Ovary (tissue), 9 donors: ENCODE results near the gene PWWP2B. TPM values are rescaled to one million over a fixed set of nuclear protein-coding genes. Genes with fewer than 3 reads are reported as not detected.

Source experiments
- DNase-seq, 5 donors: peaks; one replicate each; pipeline ENCODE4 v3.0.0-alpha.2; 2019 to 2020
- H3K27ac ChIP-seq, 2 donors: fragments of 200-600 bp; one replicate each; pipeline versions ENCODE4 v1.5.1 to v1.8.0; 2019 to 2022
- H3K27me3 ChIP-seq: fragments of 200-600 bp; one replicate; pipeline ENCODE4 v1.8.0; 2022
- H3K36me3 ChIP-seq: fragments of 200-600 bp; sonication (generic); one replicate; pipeline ENCODE4 v1.5.1; 2019
- H3K4me1 ChIP-seq: one replicate; pipeline ENCODE4 v1.8.1; 2013; ENCODE audit warnings: mild to moderate bottlenecking, moderate library complexity; ENCODE audit not compliant: insufficient read depth
- H3K4me3 ChIP-seq: fragments of 200-600 bp; sonication (generic); one replicate; pipeline ENCODE4 v1.5.1; 2017
- H3K9me3 ChIP-seq, 2 donors: fragments of 200-600 bp in 1 of 2; sonication (generic) in 1 of 2; one replicate each; pipeline versions ENCODE4 v1.5.1 to v1.8.1; 2013 to 2019; ENCODE audit warnings: mild to moderate bottlenecking in 1 of 2, moderate library complexity in 1 of 2
- EP300 ChIP-seq: sonication (generic); formaldehyde crosslinking; IDR thresholded peaks from one replicate; pipeline ENCODE4 v1.6.1; 2017; ENCODE audit warnings: antibody characterized with exemption
- POLR2A ChIP-seq: fragments of 450-650 bp; IDR thresholded peaks from one replicate; pipeline ENCODE4 v1.6.1; 2017; ENCODE audit warnings: antibody characterized with exemption, mild to moderate bottlenecking, moderate library complexity
- WGBS, 3 donors: extraction: QIAGEN DNeasy Blood & Tissue Kit in 1 of 3; methylation state at CpG; one replicate each; pipeline versions ENCODE4 v1.1.5 to v1.1.7; 2013 to 2017; 5-methylcytosine and 5-hydroxymethylcytosine counted together
- intact Hi-C, 4 donors: fragments of 100-400 bp; cut with DNase I; formaldehyde crosslinking; loops; one replicate each; pipeline versions ENCODE4 v1.11.0 to v1.15.1; 2022 to 2023
- polyA plus RNA-seq, 2 donors: library from polyadenylated mRNA; stranded (reverse); fragments of 200-250 nt in 1 of 2; fragments of 350-450 nt in 1 of 2; fragmentation: Illumina TruSeq in 1 of 2; extraction: RNeasy Lipid Tissue Mini Kit (QIAGEN cat#74804) in 1 of 2; gene quantifications; one replicate each; pipeline ENCODE4 v1.2.3, GENCODE V29; 2013 to 2014
- total RNA-seq, 7 donors: library from RNA; depleted of rRNA in 2 of 7; stranded (reverse); fragments of >200 nt in 2 of 7; fragmentation: NEBNext Ultra II Directional in 3 of 7; extraction: Animal tissue kit (Norgen Biotek cat#: 25700) in 3 of 7; gene quantifications; one replicate each; pipeline versions ENCODE4 v1.1.0 to v1.2.4, GENCODE V29; 2016 to 2023
- TF ChIP-seq, protein P1 (sequence below), 3 donors: fragments of 450-650 bp in 2 of 3; fragments of 200-600 bp in 1 of 3; IDR thresholded peaks; one replicate each; pipeline versions ENCODE4 v1.5.1 to v1.8.0; 2016 to 2022; ENCODE audit warnings: antibody characterized with exemption in 3 of 3, mild to moderate bottlenecking in 1 of 3
- donor health status: DM: no; HTN: no; CAD: no; lungs with moderate emphysema.
- donor health status: DM: no; HTN: no; CAD: no.
- donor health status: Bipolar disorder and iron deficiency.
- donor health status: DM: yes; HTN: yes; CAD: no.
- donor health status: DM: no; HTN: no; CAD: no.
- donor health status: DM: yes; HTN: yes; CAD: no.

The PWWP2B gene
- total and polyA plus RNA-seq, 9 donors, result 1.1 to 26.0 (median 14.9) TPM

DNA sequence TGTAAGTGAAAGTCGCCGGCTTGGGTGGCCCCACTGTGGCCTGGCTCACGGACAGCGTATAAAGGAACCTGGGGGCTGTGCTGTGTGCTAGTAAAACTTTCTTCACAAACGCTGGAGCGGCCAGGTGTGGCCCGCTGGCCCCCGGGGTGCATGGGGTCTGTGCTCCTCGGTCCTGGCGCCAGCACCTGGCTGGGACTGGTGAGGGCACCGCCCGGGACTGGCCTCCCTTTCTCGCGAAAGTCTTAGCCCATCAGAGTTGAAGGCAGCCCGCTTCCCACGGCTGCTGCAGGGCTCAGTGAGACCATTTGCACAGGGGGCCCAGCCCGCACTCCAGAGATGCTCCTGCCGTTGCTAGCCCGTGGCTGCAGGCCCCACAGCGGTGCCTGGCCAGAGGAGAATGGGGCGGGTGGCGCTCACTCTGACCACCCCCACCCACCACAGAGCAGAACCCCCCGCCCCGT is 5.8 kb downstream of the PWWP2B start:
- peak in 2 of 5 donors; percentile 19 to 33 for DNase-seq
- intact Hi-C loops, result no loop called here
- no peaks in the 10 kb centered on the region for H3K27me3 ChIP-seq
- 82 to 86% (median 83%) methylated on average over 22 to 24 of the region's 24 CpGs for WGBS, 3 donors
- H3K9me3 ChIP-seq, result no peaks in the 10 kb centered on the region
- no peak overlapping the region for H3K4me3 ChIP-seq
- TF ChIP-seq EP300 (no peak), POLR2A (no peak)
- TF ChIP-seq, protein P1, sequence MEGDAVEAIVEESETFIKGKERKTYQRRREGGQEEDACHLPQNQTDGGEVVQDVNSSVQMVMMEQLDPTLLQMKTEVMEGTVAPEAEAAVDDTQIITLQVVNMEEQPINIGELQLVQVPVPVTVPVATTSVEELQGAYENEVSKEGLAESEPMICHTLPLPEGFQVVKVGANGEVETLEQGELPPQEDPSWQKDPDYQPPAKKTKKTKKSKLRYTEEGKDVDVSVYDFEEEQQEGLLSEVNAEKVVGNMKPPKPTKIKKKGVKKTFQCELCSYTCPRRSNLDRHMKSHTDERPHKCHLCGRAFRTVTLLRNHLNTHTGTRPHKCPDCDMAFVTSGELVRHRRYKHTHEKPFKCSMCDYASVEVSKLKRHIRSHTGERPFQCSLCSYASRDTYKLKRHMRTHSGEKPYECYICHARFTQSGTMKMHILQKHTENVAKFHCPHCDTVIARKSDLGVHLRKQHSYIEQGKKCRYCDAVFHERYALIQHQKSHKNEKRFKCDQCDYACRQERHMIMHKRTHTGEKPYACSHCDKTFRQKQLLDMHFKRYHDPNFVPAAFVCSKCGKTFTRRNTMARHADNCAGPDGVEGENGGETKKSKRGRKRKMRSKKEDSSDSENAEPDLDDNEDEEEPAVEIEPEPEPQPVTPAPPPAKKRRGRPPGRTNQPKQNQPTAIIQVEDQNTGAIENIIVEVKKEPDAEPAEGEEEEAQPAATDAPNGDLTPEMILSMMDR (IDR thresholded peaks at IDR 0.05), result no peak
- no peaks in the 10 kb centered on the region for H3K36me3 ChIP-seq
- peaks cover 16% of the 10 kb centered on the region for H3K4me1 ChIP-seq
- no peak overlapping the region for H3K27ac ChIP-seq

DNA sequence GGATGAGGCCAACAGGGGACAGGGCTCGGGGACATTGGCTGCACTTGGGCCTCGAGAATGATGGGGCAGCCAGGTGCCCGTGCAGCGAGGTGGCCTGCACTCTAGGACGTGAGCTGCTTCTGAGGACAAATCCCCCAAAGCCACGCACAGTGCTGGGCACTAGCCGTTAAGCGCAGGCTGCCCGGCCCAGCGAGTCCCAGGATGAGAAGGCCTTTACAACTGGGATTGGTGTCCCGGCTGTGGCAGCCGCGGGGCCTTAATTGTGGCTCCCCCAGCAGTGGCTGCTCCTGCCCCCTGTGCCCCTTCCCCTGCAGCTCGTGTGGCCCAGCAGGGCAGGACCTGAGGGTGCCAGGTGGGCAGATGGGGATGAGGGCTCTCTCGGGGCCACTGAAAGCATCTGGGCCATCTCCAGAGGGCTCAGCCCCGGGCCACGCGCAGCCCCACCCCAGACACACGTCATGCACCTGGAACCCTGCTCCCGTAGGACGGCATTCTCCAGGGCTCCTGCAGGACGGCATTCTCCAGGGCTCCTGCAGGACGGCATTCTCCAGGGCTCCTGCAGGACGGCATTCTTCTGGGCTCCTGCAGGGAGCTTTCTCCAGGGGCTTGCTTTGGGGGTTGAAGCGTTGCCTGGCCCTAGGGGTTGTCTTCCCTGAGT is 6.6 kb downstream of the PWWP2B start:
- Histone ChIP-seq H3K27ac (no peak overlapping the region), H3K9me3 (no peaks in the 10 kb centered on the region), H3K36me3 (no peaks in the 10 kb centered on the region), H3K4me3 (no peak overlapping the region), H3K4me1 (peaks cover 21% of the 10 kb centered on the region), H3K27me3 (no peaks in the 10 kb centered on the region)
- intact Hi-C loops, result no loop called here
- DNase-seq, result peak in 1 of 5 donors; percentile 32
- WGBS, 3 donors, result 89 to 91% (median 91%) methylated on average over 20 to 25 of the region's 25 CpGs
- TF ChIP-seq EP300, result no peak
- no peak for TF ChIP-seq POLR2A
- TF ChIP-seq, protein P1 (IDR thresholded peaks at IDR 0.05), result no peak

DNA sequence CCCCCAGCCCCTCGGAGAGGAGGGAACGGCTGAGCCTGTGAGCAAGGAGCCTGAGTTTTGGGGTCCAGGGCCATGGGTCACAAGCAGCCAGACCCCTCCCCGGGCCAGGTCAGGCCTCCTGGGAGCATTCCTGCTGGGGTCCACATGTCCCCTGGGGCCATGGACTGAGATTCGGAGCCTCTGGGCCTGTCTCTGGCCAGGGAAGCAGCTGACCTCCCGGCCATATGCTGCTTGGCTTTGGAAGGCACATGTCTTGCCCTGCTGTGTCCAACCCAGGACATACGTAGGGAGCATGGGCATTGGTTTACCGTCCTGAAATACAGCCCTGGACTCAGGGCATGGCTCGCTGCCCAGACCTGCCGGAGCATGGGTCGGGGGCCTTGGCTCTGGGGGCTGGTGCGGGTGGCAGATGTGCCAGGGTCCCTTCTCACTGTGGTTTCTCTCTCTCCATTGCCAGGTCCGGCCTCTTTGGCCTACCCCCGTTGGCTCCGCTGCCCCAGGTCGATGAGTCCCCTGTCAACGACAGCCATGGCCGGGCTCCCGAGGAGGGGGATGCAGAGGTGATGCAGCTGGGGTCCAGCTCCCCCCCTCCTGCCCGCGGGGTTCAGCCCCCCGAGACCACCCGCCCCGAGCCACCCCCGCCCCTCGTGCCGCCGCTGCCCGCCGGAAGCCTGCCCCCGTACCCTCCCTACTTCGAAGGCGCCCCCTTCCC is 7.3 kb downstream of the PWWP2B start:
- TF ChIP-seq EP300 (no peak), POLR2A (no peak)
- TF ChIP-seq, protein P1 (IDR thresholded peaks at IDR 0.05), result no peak
- Histone ChIP-seq H3K4me3 (no peak overlapping the region), H3K4me1 (peaks cover 23% of the 10 kb centered on the region), H3K27me3 (no peaks in the 10 kb centered on the region), H3K27ac (no peak overlapping the region), H3K36me3 (no peaks in the 10 kb centered on the region), H3K9me3 (no peaks in the 10 kb centered on the region)
- 86 to 97% (median 92%) methylated on average over 25 to 32 of the region's 32 CpGs for WGBS, 3 donors
- DNase-seq, result peak in 1 of 5 donors; percentile 39
- intact Hi-C loops, result no loop called here

DNA sequence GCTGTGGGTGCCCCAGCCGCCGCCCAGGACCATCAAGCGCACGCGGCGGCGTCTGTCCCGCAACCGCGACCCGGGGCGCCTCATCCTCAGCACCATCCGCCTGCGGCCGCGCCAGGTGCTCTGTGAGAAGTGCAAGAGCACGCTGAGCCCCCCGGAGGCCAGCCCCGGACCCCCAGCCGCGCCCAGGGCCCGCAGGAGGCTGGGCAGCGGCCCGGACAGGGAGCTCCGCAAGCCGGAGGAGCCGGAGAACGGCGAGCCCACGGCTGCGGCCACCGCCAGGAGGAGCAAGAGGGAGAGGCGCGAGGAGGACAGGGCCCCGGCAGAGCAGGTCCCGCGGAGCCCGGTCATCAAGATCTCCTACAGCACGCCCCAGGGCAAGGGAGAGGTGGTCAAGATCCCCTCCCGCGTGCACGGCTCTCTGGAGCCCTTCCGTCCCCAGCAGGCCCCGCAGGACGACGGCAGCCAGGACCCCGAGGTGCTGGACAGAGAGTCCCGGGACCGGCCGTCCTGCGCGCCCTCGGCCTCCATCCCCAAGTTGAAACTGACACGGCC is 8.0 kb downstream of the PWWP2B start:
- Histone ChIP-seq H3K9me3 (no peaks in the 10 kb centered on the region), H3K4me3 (no peak overlapping the region), H3K27ac (no peak overlapping the region), H3K36me3 (no peaks in the 10 kb centered on the region), H3K4me1 (peaks cover 23% of the 10 kb centered on the region), H3K27me3 (no peaks in the 10 kb centered on the region)
- TF ChIP-seq POLR2A (no peak), EP300 (no peak)
- TF ChIP-seq, protein P1 (IDR thresholded peaks at IDR 0.05), result no peak
- intact Hi-C loops, result no loop called here
- 84 to 90% (median 90%) methylated on average over 54 of the region's 54 CpGs for WGBS, 3 donors
- no peak for DNase-seq
